GM19438 (cell line): ENCODE measurements around the gene SPINDOC.

Experiments
- ATAC-seq: cut with Tn5 transposase; IDR thresholded peaks from one replicate; pipeline ENCODE4 v1.9.1; 2021; ENCODE audit warnings: low read depth; ENCODE audit not compliant: unreplicated experiment

Gene SPINDOC

DNA sequence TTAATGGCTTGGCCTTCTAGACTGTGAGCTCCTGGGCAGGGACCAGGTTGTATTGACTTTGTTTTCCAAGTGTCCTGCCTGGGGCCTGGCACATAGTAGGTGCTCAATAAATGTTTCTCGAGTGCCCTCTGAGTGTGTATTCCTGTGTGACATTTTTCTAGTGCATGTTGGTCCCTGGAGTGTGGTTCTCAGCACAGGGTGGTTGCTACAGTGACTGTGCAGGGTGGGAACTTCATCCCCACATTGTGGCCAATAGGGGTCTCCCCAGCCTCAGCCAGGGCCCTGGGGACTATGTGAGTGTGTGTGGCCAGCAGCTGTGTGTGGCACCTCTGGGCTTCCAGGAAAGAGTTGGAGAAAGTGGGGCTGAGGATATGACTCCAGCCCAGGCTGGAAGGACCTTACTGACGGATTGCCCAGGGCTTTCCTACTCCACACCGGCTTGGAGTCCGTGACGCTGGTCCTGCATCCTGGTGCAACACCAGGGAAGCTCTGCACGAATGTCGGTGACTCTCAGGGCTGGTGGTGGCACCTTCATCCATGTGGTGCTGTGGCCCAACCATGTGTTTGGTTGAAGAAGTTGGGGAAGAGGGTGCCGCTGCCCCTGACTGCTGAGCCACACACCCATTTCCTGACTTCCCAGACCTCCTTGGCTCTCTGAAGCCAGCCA lies 16.7 kb downstream of the SPINDOC start:
- no peak for ATAC-seq

DNA sequence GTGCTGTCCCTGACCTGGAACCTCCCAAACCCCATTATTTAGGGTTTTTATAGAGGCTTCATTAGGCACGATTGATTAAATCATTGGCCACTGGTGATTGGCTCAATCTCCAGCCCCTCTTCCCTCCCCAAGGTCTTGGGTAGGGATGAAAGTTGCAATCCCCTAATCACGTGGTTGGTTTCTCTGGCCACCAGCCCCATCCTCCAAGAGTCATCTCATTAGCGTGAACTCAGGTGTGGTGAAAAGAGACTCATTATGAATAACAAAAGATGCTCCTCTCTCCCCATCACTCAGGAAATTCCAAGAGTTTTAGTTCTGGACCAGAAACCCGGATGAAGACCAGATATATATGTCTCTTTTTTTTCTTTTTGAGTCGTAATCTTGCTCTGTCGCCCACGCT lies 18.1 kb downstream of the SPINDOC start:
- ATAC-seq, result no peak

GRCh38 chr11:63832336-63832735 lies 19.1 kb downstream of the SPINDOC start:
- ATAC-seq, result no peak

DNA sequence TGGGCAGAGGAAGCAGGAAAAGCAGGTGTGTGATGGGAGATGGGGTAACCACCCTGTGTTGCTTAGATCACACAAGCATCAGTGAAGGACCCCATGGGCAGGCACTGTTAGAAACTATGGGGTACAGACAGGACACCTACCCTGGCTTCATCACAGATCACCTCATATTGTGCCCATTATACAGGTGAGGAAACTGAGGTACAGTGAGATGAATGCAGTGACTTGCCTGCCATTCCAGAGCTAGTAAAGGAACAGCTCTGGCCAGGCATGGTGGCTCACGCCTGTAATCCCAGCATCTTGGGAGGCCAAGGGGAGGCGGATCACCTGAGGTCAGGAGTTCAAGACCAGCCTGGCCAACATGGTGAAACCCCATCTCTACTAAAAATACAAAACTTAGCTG lies 19.8 kb downstream of the SPINDOC start:
- ATAC-seq, result no peak

DNA sequence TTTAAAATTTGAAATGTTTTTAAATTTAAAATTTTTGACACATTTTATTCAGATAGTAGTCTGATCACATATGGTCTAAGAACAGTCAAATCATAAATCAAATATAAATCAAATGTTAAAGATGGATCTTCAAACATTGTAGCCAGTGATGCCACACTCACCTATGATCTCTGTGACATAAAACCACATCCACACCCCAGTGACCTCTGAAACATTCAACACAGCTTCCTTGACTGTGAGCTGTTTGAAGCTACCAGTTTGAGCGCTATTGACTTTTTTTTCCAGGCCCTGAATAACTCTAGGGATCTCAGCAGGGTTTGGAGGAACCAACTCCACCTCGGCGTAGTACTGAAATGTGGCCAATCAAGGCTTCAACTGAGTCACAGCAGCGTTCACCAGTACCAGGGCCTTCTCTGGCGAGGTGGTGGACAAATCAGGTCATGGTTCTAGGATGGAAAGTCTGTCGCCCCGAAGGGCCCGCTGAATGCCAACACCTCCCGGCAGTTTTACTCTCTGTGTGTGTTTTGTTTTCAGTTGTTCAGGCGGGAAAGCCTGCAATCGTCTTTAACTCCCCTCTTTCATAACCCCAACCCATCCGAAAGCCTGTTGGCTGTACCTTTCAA lies 21.4 kb downstream of the SPINDOC start:
- ATAC-seq, result no peak

DNA sequence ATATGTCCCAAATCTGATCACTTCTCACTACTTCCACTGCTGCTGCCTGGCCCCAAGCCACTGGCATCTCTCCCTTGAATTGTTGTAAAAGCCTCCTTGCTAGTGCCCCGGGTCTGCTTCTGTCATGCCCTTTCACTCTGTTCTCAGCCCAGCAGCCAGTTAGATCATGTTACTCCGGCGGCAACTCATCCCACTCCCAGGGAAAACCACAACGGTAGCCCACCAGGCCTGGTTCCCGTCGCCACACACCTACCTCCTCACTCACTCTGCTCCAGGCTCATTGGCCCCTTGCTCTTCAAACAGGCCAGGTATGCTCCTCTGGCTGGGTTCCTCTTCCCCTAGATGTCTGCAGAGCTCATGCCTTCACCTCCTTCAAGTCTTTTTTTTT lies 21.9 kb downstream of the SPINDOC start:
- ATAC-seq, result no peak

DNA sequence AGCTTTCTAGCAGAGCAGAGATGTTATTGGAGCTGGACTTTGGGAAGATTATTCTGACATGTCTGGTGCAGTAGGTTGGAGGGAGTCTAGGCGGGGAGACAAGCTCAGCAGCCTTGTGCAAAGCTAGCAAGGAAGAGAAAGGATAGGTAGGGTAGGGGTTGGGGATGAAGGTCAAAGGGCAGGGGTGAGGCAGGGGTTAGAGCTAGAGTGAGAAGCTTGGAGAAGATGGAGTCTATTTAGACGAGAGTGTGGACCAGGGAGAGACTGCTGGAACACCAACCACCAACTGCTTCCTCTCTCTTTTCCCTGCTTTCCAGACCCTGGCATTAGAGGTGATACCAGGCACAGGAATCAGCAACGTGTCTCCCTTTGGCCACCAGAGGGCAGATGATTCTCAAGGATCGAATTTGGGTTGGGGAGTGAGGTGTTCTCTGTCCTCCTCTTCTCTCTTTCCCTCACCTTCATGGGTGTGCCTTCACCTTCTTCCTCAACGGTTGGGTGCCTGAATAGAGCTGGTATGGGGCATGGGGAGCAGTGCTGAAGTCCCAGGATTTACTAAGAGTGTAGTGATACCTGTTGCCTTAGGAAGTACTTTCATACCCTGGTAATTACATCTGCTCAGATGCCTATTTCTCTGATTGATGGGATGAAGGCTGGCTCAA lies 23.9 kb downstream of the SPINDOC start:
- no peak for ATAC-seq

- no peak for ATAC-seq
These were observed 24.5 kb downstream of the SPINDOC start for GRCh38 chr11:63837739-63838138.

- ATAC-seq, result no peak
These were observed 25.0 kb downstream of the SPINDOC start for GRCh38 chr11:63838150-63838677.

- ATAC-seq, result peak; percentile 65
These were observed 25.6 kb downstream of the SPINDOC start, which contains the start of gene MARK2 for GRCh38 chr11:63838678-63839507. Gene MARK2, plus strand, starts transcription at chr11:63839110. Its CDS starts 397 bp downstream, at chr11:63839507.

DNA sequence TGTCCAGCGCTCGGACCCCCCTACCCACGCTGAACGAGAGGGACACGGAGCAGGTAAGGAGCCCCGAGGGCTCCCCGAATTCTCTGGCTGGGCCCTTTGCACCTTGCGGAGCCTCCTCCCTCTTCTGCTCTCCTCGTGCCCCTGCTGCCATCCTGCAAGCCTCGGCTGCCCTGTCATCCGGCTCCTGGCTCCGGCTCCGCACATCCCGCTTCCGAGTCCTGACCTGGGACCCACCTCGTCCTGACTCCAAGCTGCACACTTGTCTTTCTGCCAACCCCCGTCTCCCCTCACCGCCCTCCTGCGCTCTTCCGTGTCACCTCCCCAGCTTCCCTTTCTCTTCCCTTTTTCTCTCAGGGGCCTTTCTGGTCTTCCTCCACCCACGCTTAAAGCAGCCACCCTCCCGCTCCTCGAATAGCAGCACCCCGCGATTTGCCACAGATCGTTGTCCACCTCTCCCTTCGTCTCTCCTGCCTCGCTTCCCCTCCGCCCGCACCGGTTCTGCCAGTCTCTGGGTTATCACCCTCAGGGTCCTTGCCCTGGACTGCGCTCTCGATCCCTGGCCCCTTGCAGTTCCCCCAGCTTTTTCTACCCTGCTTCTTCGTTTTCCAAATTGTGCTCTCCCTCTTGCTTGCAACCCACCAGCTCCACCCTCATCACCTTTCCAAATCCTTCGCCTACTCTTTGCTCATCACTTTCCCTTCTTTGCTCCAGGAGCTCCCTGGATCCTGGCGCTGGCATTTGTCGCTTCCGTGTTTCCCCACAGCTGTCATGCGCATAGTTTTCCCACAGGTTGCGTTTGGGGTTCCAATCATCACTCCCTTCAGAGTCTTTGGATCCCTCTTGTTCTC lies 26.5 kb downstream of the SPINDOC start:
- no peak for ATAC-seq

GRCh38 chr11:63840356-63841060 lies 27.3 kb downstream of the SPINDOC start:
- ATAC-seq, result no peak

DNA sequence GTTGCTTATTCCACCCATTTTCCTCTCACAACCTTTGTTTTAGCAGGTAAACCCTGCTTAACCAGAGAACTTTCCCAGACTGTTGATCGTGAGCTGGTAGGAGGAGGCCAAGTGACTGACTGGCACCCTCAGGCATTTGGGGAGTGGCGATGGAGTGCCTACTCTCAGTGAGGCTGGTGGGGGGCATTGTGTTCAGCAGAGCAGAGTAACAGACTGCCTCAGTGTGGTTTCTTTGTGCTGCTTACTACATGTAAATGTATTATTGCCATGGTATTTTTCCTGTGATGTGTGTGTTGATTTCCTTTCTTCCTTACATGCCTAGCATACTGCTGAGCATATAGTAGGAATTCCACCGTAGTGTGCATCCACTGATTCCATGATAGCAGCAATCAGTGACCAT lies 28.3 kb downstream of the SPINDOC start:
- no peak for ATAC-seq

- no peak for ATAC-seq
These were observed 29.8 kb downstream of the SPINDOC start for GRCh38 chr11:63843041-63843440.

- ATAC-seq, result no peak
These were observed 31.6 kb downstream of the SPINDOC start for GRCh38 chr11:63844836-63845235.

DNA sequence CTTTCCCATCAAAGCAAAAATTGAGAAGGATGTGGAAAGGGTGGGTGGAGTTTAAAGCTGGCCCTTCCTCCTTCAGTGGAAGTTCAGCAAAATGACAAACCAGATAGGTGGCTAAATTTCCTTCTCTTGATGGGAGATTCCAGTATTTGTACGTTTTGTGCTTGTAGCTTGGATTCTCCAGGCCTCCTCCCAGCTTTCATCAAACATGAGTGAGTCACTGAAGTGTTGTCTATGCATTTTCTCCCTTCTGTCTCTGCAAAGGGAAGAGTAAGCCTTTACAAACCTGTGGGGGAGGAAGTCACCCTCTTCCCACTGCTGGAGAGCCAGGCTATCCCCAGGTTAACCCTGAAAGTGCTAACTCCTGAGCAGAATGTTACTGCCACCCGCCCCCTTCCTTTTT lies 32.0 kb downstream of the SPINDOC start:
- no peak for ATAC-seq

DNA sequence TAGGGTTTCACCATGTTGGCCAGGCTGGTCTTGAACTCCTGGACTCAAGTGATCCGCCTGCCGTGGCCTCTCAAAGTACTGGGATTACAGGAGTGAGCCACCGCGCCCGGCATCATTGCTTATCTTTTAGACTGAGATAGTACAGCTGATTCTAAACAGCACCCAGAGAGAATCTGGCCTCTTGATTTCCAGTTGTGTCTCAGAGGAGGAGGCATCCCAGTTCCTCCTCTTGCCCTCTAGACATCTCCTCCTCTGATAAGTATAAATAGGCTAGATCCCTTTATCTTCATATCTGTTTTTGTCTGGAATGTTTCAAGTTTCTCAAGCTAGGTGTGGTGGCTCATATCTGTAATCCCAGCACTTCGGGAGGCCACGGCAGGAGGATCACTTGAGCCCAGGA lies 32.7 kb downstream of the SPINDOC start:
- ATAC-seq, result no peak

GRCh38 chr11:63846897-63847296 lies 33.6 kb downstream of the SPINDOC start:
- no peak for ATAC-seq

- ATAC-seq, result no peak
These were observed 34.1 kb downstream of the SPINDOC start for GRCh38 chr11:63847363-63847762.
